ENCODE measurements around the gene PYM1.

GRCh38 chr12:55926738-55927587 lies 731 bp downstream of the PYM1 start:
- TF ChIP-seq CTCF (IDR thresholded peaks at IDR 0.05; ENCODE audit: poor library complexity, severe bottlenecking) (peak; percentile 87), POLR2AphosphoS5 (IDR thresholded peaks at IDR 0.05) (peak; percentile 82), RAD21 (conservative IDR thresholded peaks at IDR 0.05) (no peak), REST (IDR thresholded peaks at IDR 0.05; ENCODE audit: borderline replicate concordance) (peak; percentile 65), EZH2 (IDR thresholded peaks at IDR 0.05; ENCODE audit: borderline replicate concordance, insufficient read depth, low read length, poor library complexity, severe bottlenecking) (no peak), EP300 (conservative IDR thresholded peaks at IDR 0.05; ENCODE audit: poor library complexity, severe bottlenecking) (no peak), MXI1 (conservative IDR thresholded peaks at IDR 0.05; ENCODE audit: poor library complexity, severe bottlenecking) (peak; percentile 75), SMC3 (conservative IDR thresholded peaks at IDR 0.05; ENCODE audit: poor library complexity) (peak; percentile 72), TAF1 (IDR thresholded peaks at IDR 0.05; ENCODE audit: low read depth) (peak; percentile 76)
